Measurements from ENCODE around the gene ITPR1.

DNA sequence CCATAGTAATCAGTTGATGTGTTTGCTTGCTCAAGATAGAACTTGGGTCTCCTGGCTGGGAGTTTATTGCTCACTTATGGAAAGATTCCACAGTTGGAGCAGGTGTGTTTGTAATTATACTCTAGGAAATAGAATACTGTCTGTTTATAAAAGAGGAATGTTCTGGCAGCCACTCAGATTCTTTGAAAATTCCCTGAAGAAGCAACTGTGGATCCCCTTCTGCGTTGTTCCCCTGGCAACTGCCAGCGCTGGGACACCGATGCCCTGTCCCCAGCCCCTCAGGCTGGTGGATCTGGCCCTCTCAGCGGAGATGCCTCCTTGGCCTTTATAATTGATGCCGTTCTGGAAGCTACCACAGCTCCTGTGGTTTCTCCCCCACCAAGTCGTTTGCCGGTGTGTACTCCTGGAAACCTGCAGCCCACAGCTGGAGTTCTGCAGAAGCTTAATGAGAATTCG, 225.9 kb downstream of the ITPR1 start:
- TF ChIP-seq EZH2 (IDR thresholded peaks at IDR 0.05; ENCODE audit: borderline replicate concordance, insufficient read depth, low read length, poor library complexity, severe bottlenecking): no peak
- no peak for TF ChIP-seq CTCF (IDR thresholded peaks at IDR 0.05; ENCODE audit: poor library complexity, severe bottlenecking)
- TF ChIP-seq SMC3 (conservative IDR thresholded peaks at IDR 0.05; ENCODE audit: poor library complexity): no peak

All from neural cell (in vitro differentiated cells).